ENCODE measurements around the gene CDV3. TPM values are rescaled to one million over a fixed set of nuclear protein-coding genes. Genes with fewer than 3 reads are reported as not detected.

The CDV3 gene
- total and polyA plus RNA-seq, 3 experiments from 2014 or later: 71.5 to 322 (median 298) TPM

- H3K4me1 Mint-ChIP-seq: peaks cover 25 to 32% (median 25%) of the 10 kb centered on the region in 3 donors
- peak overlapping the region in 2 of 7 donors; percentile 9 to 21 for H3K4me3 Mint-ChIP-seq
- Histone ChIP-seq H3K4me3 (ENCODE audit: low read length) (no peak overlapping the region), H3K27me3 (ENCODE audit: insufficient read depth, low read length, poor library complexity, severe bottlenecking) (no peaks in the 10 kb centered on the region), H3K4me1 (ENCODE audit: insufficient read depth, low read length) (peaks cover 18% of the 10 kb centered on the region), H3K27ac (ENCODE audit: low read depth, low read length) (no peak overlapping the region), H3K36me3 (ENCODE audit: insufficient read depth, low read length) (peaks cover 4% of the 10 kb centered on the region), H3K9me3 (ENCODE audit: low read length) (no peaks in the 10 kb centered on the region)
- CTCF ChIA-PET: interaction anchor here (2.4 kb wide), 1 partner anchor 82 kb away, joined by 12 read pairs; no protein-coding TSS in a partner anchor
- peak overlapping the region in 7 of 8 donors; percentile 57 to 81 (median 76) for H3K27ac Mint-ChIP-seq
- no peak for DNase-seq
- H3K9me3 Mint-ChIP-seq: no peaks in the 10 kb centered on the region
- peaks cover 0 to 10% (median 1%) of the 10 kb centered on the region in 3 donors for H3K36me3 Mint-ChIP-seq
- peaks cover 0 to 4% of the 10 kb centered on the region in 2 donors for H3K27me3 Mint-ChIP-seq
- POLR2A ChIA-PET: no interaction called here
Measured at GRCh38 chr3:133570139-133570936, 3.1 kb upstream of the CDV3 start.

- H3K4me1 Mint-ChIP-seq: peaks cover 30 to 38% (median 31%) of the 10 kb centered on the region in 3 donors
- POLR2A ChIA-PET: interaction anchor here (1.9 kb wide), 1 partner anchor 80 kb away, joined by 13 read pairs; no protein-coding TSS in a partner anchor
- H3K4me3 ChIP-seq (ENCODE audit: low read length): no peak overlapping the region
- no peaks in the 10 kb centered on the region for H3K9me3 Mint-ChIP-seq
- no peak overlapping the region for H3K4me3 Mint-ChIP-seq
- CTCF ChIA-PET: interaction anchor here (2.4 kb wide), 1 partner anchor 83 kb away, joined by 12 read pairs; no protein-coding TSS in a partner anchor
- H3K9me3 ChIP-seq (ENCODE audit: low read length): no peaks in the 10 kb centered on the region
- no peak for DNase-seq
- peaks cover 2 to 15% (median 3%) of the 10 kb centered on the region in 3 donors for H3K36me3 Mint-ChIP-seq
- H3K27ac ChIP-seq (ENCODE audit: low read depth, low read length): no peak overlapping the region
- peaks cover 0 to 3% of the 10 kb centered on the region in 2 donors for H3K27me3 Mint-ChIP-seq
- peak overlapping the region in 7 of 8 donors; percentile 57 to 93 (median 77) for H3K27ac Mint-ChIP-seq
- no peaks in the 10 kb centered on the region for H3K27me3 ChIP-seq (ENCODE audit: insufficient read depth, low read length, poor library complexity, severe bottlenecking)
- H3K36me3 ChIP-seq (ENCODE audit: insufficient read depth, low read length): peaks cover 7% of the 10 kb centered on the region
- peaks cover 23% of the 10 kb centered on the region for H3K4me1 ChIP-seq (ENCODE audit: insufficient read depth, low read length)
Measured at GRCh38 chr3:133570937-133571320, 2.6 kb upstream of the CDV3 start.

- H3K4me1 Mint-ChIP-seq: peaks cover 44 to 52% (median 46%) of the 10 kb centered on the region in 3 donors
- H3K27ac Mint-ChIP-seq: peak overlapping the region; percentile 95 to 100 (median 99)
Measured at GRCh38 chr3:133572158-133573053, 1.1 kb upstream of the CDV3 start.

DNA sequence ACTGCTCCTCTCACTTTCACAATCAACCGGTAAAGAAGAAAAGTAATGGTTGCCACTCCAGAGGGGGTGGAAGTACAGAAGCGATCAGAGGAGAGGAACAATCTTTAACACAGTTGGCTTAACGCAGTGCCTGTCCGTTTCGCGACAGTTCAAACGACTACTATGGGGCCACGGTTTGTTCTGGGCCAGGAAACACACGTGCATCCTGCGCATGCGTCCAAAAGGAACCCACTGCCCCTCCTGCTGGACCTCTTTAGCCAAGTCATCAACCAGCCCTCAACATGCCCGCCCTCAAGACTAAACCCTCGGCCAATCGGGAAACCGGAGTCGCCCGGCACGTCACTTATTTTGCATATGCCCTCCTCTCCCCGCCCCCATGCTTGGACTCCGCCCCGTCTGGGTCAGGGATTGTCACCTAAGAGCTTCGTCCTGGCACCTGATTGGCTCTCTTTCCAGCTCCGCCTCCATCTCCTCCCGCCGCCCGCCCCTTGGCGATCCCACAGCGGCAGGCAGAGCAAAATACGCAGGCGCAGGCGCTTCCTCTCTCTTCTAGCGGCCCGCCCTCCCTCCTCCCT is 345 bp upstream of the CDV3 start:
- CTCF ChIA-PET: interaction anchor here (0.9 to 2.5 kb wide), 9 partner anchors 14 to 149 kb away, joined by 3 to 13 read pairs (median 5); partner anchors contain the start of gene TOPBP1
- Histone ChIP-seq H3K4me3 (ENCODE audit: low read length) (peak overlapping the region; percentile 48), H3K27ac (ENCODE audit: low read depth, low read length) (peak overlapping the region; percentile 79), H3K36me3 (ENCODE audit: insufficient read depth, low read length) (peaks cover 17% of the 10 kb centered on the region), H3K9me3 (ENCODE audit: low read length) (no peaks in the 10 kb centered on the region), H3K27me3 (ENCODE audit: insufficient read depth, low read length, poor library complexity, severe bottlenecking) (no peaks in the 10 kb centered on the region), H3K4me1 (ENCODE audit: insufficient read depth, low read length) (peaks cover 41% of the 10 kb centered on the region)
- Mint-ChIP-seq H3K4me1 (peaks cover 51 to 59% (median 53%) of the 10 kb centered on the region in 3 donors), H3K27me3 (peaks cover 0 to 3% of the 10 kb centered on the region in 2 donors), H3K36me3 (peaks cover 8 to 37% (median 10%) of the 10 kb centered on the region in 3 donors), H3K4me3 (peak overlapping the region; percentile 79 to 94 (median 89)), H3K27ac (peak overlapping the region; percentile 95 to 100 (median 99)), H3K9me3 (no peaks in the 10 kb centered on the region)
- DNase-seq: peak; percentile 100
- POLR2A ChIA-PET: interaction anchor here (0.6 to 4.4 kb wide), 22 partner anchors 11 to 1731 kb away, joined by 3 to 50 read pairs (median 4); partner anchors contain the start of genes ANAPC13, CEP63, DNAJC13 and TOPBP1

More at GRCh38 chr3:133572158-133573053, 1.1 kb upstream of the CDV3 start:
- Mint-ChIP-seq H3K9me3 (no peaks in the 10 kb centered on the region), H3K27me3 (peaks cover 0 to 3% of the 10 kb centered on the region in 2 donors), H3K4me3 (peak overlapping the region; percentile 79 to 94 (median 89)), H3K36me3 (peaks cover 8 to 30% (median 10%) of the 10 kb centered on the region in 3 donors)
- Histone ChIP-seq H3K4me1 (ENCODE audit: insufficient read depth, low read length) (peaks cover 34% of the 10 kb centered on the region), H3K9me3 (ENCODE audit: low read length) (no peaks in the 10 kb centered on the region), H3K4me3 (ENCODE audit: low read length) (peak overlapping the region; percentile 48), H3K27me3 (ENCODE audit: insufficient read depth, low read length, poor library complexity, severe bottlenecking) (no peaks in the 10 kb centered on the region), H3K36me3 (ENCODE audit: insufficient read depth, low read length) (peaks cover 12% of the 10 kb centered on the region), H3K27ac (ENCODE audit: low read depth, low read length) (peak overlapping the region; percentile 79)
- ChIA-PET POLR2A (interaction anchor here (1.0 to 4.4 kb wide), 17 partner anchors 9 to 1155 kb away, joined by 3 to 50 read pairs (median 6); partner anchors contain the start of genes ANAPC13, CEP63, DNAJC13 and TOPBP1), CTCF (interaction anchor here (0.8 to 2.5 kb wide), 10 partner anchors 14 to 846 kb away, joined by 3 to 13 read pairs (median 4); partner anchors contain the start of gene TOPBP1)
- DNase-seq: peak in 2 of 5 donors; percentile 28 to 49

- Histone ChIP-seq H3K27ac (ENCODE audit: low read depth, low read length) (peak overlapping the region; percentile 95), H3K9me3 (ENCODE audit: low read length) (no peaks in the 10 kb centered on the region), H3K36me3 (ENCODE audit: insufficient read depth, low read length) (peaks cover 29% of the 10 kb centered on the region), H3K4me1 (ENCODE audit: insufficient read depth, low read length) (peaks cover 53% of the 10 kb centered on the region), H3K27me3 (ENCODE audit: insufficient read depth, low read length, poor library complexity, severe bottlenecking) (no peaks in the 10 kb centered on the region), H3K4me3 (ENCODE audit: low read length) (peak overlapping the region; percentile 85)
- CTCF ChIA-PET: interaction anchor here (0.7 to 1.3 kb wide), 7 partner anchors 9 to 131 kb away, joined by 3 to 6 read pairs (median 3); no protein-coding TSS in a partner anchor
- Mint-ChIP-seq H3K9me3 (no peaks in the 10 kb centered on the region), H3K4me1 (peaks cover 63 to 71% (median 66%) of the 10 kb centered on the region in 3 donors), H3K27ac (peak overlapping the region; percentile 95 to 99 (median 98)), H3K27me3 (peaks cover 0 to 3% of the 10 kb centered on the region in 2 donors), H3K36me3 (peaks cover 8 to 50% (median 10%) of the 10 kb centered on the region in 3 donors), H3K4me3 (peak overlapping the region; percentile 89 to 99 (median 97))
- POLR2A ChIA-PET: interaction anchor here (0.5 to 4.4 kb wide), 11 partner anchors 12 to 914 kb away, joined by 3 to 50 read pairs (median 5); partner anchors contain the start of genes ANAPC13, CEP63, TOPBP1 and UBA5
- DNase-seq: peak in 4 of 5 donors; percentile 62 to 82 (median 74)
Measured at GRCh38 chr3:133574260-133574881, 885 bp downstream of the CDV3 start.

DNA sequence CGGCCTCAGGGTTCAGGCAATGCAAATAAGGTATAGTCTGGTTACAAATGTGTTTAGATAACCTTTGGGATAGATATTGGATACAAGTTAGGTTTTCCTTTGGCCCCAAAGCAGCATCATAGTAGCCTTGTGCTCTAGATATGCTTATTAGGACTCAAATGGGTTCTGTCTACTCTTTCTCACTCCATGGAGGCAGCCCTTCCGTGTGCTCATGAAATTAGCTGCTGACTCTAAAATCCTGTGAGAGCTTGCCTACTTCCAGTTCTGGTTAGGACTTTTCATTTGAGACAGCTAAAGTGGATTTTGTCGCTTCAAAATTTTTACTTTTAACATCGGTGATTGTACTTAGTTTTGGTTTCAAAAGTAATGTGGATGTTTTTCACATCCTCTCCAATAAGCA is 1.6 kb downstream of the CDV3 start:
- H3K36me3 Mint-ChIP-seq: peaks cover 8 to 55% (median 10%) of the 10 kb centered on the region in 3 donors

More for the DNA sequence above, 1.6 kb downstream of the CDV3 start:
- H3K4me3 ChIP-seq (ENCODE audit: low read length): peak overlapping the region; percentile 85
- Mint-ChIP-seq H3K27me3 (peaks cover 0 to 3% of the 10 kb centered on the region in 2 donors), H3K4me3 (peak overlapping the region; percentile 89 to 99 (median 97)), H3K9me3 (no peaks in the 10 kb centered on the region), H3K27ac (peak overlapping the region; percentile 95 to 99 (median 98)), H3K4me1 (peaks cover 69 to 73% (median 73%) of the 10 kb centered on the region in 3 donors)
- H3K36me3 ChIP-seq (ENCODE audit: insufficient read depth, low read length): peaks cover 31% of the 10 kb centered on the region
- POLR2A ChIA-PET: interaction anchor here (0.5 to 4.4 kb wide), 5 partner anchors 11 to 910 kb away, joined by 3 to 50 read pairs (median 5); partner anchors contain the start of genes ANAPC13 and TOPBP1
- peaks cover 56% of the 10 kb centered on the region for H3K4me1 ChIP-seq (ENCODE audit: insufficient read depth, low read length)
- CTCF ChIA-PET: interaction anchor here (0.7 to 1.3 kb wide), 6 partner anchors 9 to 132 kb away, joined by 3 to 6 read pairs (median 3); no protein-coding TSS in a partner anchor
- peak overlapping the region; percentile 95 for H3K27ac ChIP-seq (ENCODE audit: low read depth, low read length)
- DNase-seq: no peak
- H3K27me3 ChIP-seq (ENCODE audit: insufficient read depth, low read length, poor library complexity, severe bottlenecking): no peaks in the 10 kb centered on the region
- H3K9me3 ChIP-seq (ENCODE audit: low read length): no peaks in the 10 kb centered on the region
